ENCODE data around the gene LCP2.
A peak's percentile ranks its signal among the peaks of the same experiment; 100 is the strongest.

Gene LCP2

GRCh38 chr5:170226129-170226615 is 71.4 kb downstream of the LCP2 start:
- DNase-seq (ENCODE audit: low read depth) = no peak

GRCh38 chr5:170225326-170226128 is 72.0 kb downstream of the LCP2 start:
- peak; percentile 16 for DNase-seq (ENCODE audit: low read depth)
- no peak overlapping the region for H3K4me3 ChIP-seq (ENCODE audit: low read depth, low read length)

More at GRCh38 chr5:170226129-170226615, 71.4 kb downstream of the LCP2 start:
- no peak overlapping the region for H3K4me3 ChIP-seq (ENCODE audit: low read depth, low read length)

GRCh38 chr5:170223906-170224305 is 73.7 kb downstream of the LCP2 start:
- DNase-seq (ENCODE audit: low read depth) = no peak
- no peak overlapping the region for H3K4me3 ChIP-seq (ENCODE audit: low read depth, low read length)

GRCh38 chr5:170223360-170223759 is 74.2 kb downstream of the LCP2 start:
- no peak overlapping the region for H3K4me3 ChIP-seq (ENCODE audit: low read depth, low read length)
- no peak for DNase-seq (ENCODE audit: low read depth)

- no peak overlapping the region for H3K4me3 ChIP-seq (ENCODE audit: low read depth, low read length)
- peak; percentile 4 for DNase-seq (ENCODE audit: low read depth)
Measured at GRCh38 chr5:170221327-170221741, 76.2 kb downstream of the LCP2 start.

- no peak for DNase-seq (ENCODE audit: low read depth)
- no peak overlapping the region for H3K4me3 ChIP-seq (ENCODE audit: low read depth, low read length)
Measured at GRCh38 chr5:170220191-170220590, 77.4 kb downstream of the LCP2 start.

- no peak overlapping the region for H3K4me3 ChIP-seq (ENCODE audit: low read depth, low read length)
- DNase-seq (ENCODE audit: low read depth) = peak; percentile 36
Measured at GRCh38 chr5:170219615-170220014, 78.0 kb downstream of the LCP2 start.

- DNase-seq (ENCODE audit: low read depth) = no peak
- no peak overlapping the region for H3K4me3 ChIP-seq (ENCODE audit: low read depth, low read length)
Measured at GRCh38 chr5:170218726-170219125, 78.9 kb downstream of the LCP2 start.

GRCh38 chr5:170217831-170218230 is 79.7 kb downstream of the LCP2 start:
- peak; percentile 7 for DNase-seq (ENCODE audit: low read depth)

GRCh38 chr5:170216257-170216864 is 81.2 kb downstream of the LCP2 start:
- H3K4me3 ChIP-seq (ENCODE audit: low read depth, low read length) = no peak overlapping the region
- peak; percentile 46 for DNase-seq (ENCODE audit: low read depth)

More at GRCh38 chr5:170217831-170218230, 79.7 kb downstream of the LCP2 start:
- H3K4me3 ChIP-seq (ENCODE audit: low read depth, low read length) = no peak overlapping the region

- no peak overlapping the region for H3K4me3 ChIP-seq (ENCODE audit: low read depth, low read length)
- no peak for DNase-seq (ENCODE audit: low read depth)
Measured at GRCh38 chr5:170211575-170212334, 85.8 kb downstream of the LCP2 start.

GRCh38 chr5:170206958-170207357 is 90.6 kb downstream of the LCP2 start:
- no peak overlapping the region for H3K4me3 ChIP-seq (ENCODE audit: low read depth, low read length)
- no peak for DNase-seq (ENCODE audit: low read depth)

- no peak for DNase-seq (ENCODE audit: low read depth)
- no peak overlapping the region for H3K4me3 ChIP-seq (ENCODE audit: low read depth, low read length)
Measured at GRCh38 chr5:170206216-170206615, 91.4 kb downstream of the LCP2 start.

- DNase-seq (ENCODE audit: low read depth) = no peak
- H3K4me3 ChIP-seq (ENCODE audit: low read depth, low read length) = no peak overlapping the region
Measured at GRCh38 chr5:170204202-170204601, 93.4 kb downstream of the LCP2 start.

- DNase-seq (ENCODE audit: low read depth) = no peak
Measured at GRCh38 chr5:170202117-170202516, 95.5 kb downstream of the LCP2 start.

GRCh38 chr5:170201311-170201710 is 96.3 kb downstream of the LCP2 start:
- no peak overlapping the region for H3K4me3 ChIP-seq (ENCODE audit: low read depth, low read length)
- no peak for DNase-seq (ENCODE audit: low read depth)

More at GRCh38 chr5:170202117-170202516, 95.5 kb downstream of the LCP2 start:
- H3K4me3 ChIP-seq (ENCODE audit: low read depth, low read length) = no peak overlapping the region

- no peak overlapping the region for H3K4me3 ChIP-seq (ENCODE audit: low read depth, low read length)
- no peak for DNase-seq (ENCODE audit: low read depth)
Measured at GRCh38 chr5:170200876-170201275, 96.7 kb downstream of the LCP2 start.
